CD4-positive, CD25-positive, alpha-beta regulatory T cell (primary cell): ENCODE data around the gene S100A4. TPM values are rescaled to one million over a fixed set of nuclear protein-coding genes. Genes with fewer than 3 reads are reported as not detected.

Source experiments
- ATAC-seq, 2 donors: fragments of 150-1000 bp; cut with Tn5 transposase; one replicate each; pipeline ENCODE4 v1.10.0; 2021; ENCODE audit warnings: low read depth in 2 of 2, moderate number of reproducible peaks in 2 of 2, moderate library complexity in 1 of 2
- DNase-seq, 3 donors: peaks; one replicate each; pipeline versions ENCODE4 v3.0.0 to v3.0.0-alpha.2; 2012 to 2022; ENCODE audit warnings: mixed read lengths in 1 of 3
- H3K27ac ChIP-seq: one replicate; pipeline ENCODE4 v1.7.0; 2013; ENCODE audit warnings: mild to moderate bottlenecking, low read length; ENCODE audit not compliant: insufficient read depth, poor library complexity, severe bottlenecking
- H3K27me3 ChIP-seq: one replicate; pipeline ENCODE4 v1.7.0; 2013; ENCODE audit warnings: low read length; ENCODE audit not compliant: control insufficient read depth, insufficient read depth
- H3K36me3 ChIP-seq: one replicate; pipeline ENCODE4 v1.7.0; 2013; ENCODE audit warnings: mild to moderate bottlenecking, low read length, moderate library complexity; ENCODE audit not compliant: control insufficient read depth, insufficient read depth
- H3K4me1 ChIP-seq: 2 replicates; pipeline ENCODE4 v1.7.0; 2013; ENCODE audit warnings: mild to moderate bottlenecking, low read length; ENCODE audit not compliant: insufficient read depth, control insufficient read depth, poor library complexity, severe bottlenecking
- H3K4me3 ChIP-seq: one replicate; pipeline ENCODE4 v1.7.0; 2013; ENCODE audit warnings: low read depth, mild to moderate bottlenecking, low read length, moderate library complexity
- H3K9me3 ChIP-seq, 2 experiments: 1 replicate in 1 of 2; 2 replicates in 1 of 2; pipeline ENCODE4 v1.7.0; 2013; ENCODE audit warnings: low read length in 2 of 2, mild to moderate bottlenecking in 1 of 2, moderate library complexity in 1 of 2; ENCODE audit not compliant: control insufficient read depth in 2 of 2
- H3K27ac Mint-ChIP-seq, 3 donors: one replicate each; pipeline ENCODE4 v1.8.0; 2020 to 2022; ENCODE audit warnings: mild to moderate bottlenecking in 3 of 3, mixed read lengths in 3 of 3, moderate library complexity in 2 of 3
- H3K27me3 Mint-ChIP-seq: one replicate; pipeline ENCODE4 v1.8.0; 2022; ENCODE audit warnings: mild to moderate bottlenecking, mixed read lengths
- H3K36me3 Mint-ChIP-seq: one replicate; pipeline ENCODE4 v1.8.0; 2020; ENCODE audit warnings: mixed read lengths
- H3K4me1 Mint-ChIP-seq, 4 donors: one replicate each; pipeline ENCODE4 v1.8.0; 2020 to 2022; ENCODE audit warnings: mixed read lengths in 4 of 4, mild to moderate bottlenecking in 1 of 4
- H3K4me3 Mint-ChIP-seq, 4 donors: one replicate each; pipeline ENCODE4 v1.8.0; 2020 to 2022; ENCODE audit warnings: mild to moderate bottlenecking in 4 of 4, mixed read lengths in 4 of 4, moderate library complexity in 3 of 4
- H3K9me3 Mint-ChIP-seq, 7 donors: one replicate each; pipeline ENCODE4 v1.8.0; 2020 to 2022; ENCODE audit warnings: mixed read lengths in 7 of 7, mild to moderate bottlenecking in 3 of 7, moderate library complexity in 2 of 7
- polyA plus RNA-seq, 4 donors: library from polyadenylated mRNA; unstranded; fragments of 300-500 nt; fragmentation: Illumina TruSeq; gene quantifications; one replicate each; pipeline ENCODE4 v1.2.3, GENCODE V29; 2021
- total RNA-seq: library from RNA; stranded (reverse); gene quantifications from one replicate; pipeline ENCODE4 v1.2.3, GENCODE V29; 2022

Gene S100A4
- total and polyA plus RNA-seq, 5 donors from 2014 or later = 928 to 4,309 (median 2,680) TPM

DNA sequence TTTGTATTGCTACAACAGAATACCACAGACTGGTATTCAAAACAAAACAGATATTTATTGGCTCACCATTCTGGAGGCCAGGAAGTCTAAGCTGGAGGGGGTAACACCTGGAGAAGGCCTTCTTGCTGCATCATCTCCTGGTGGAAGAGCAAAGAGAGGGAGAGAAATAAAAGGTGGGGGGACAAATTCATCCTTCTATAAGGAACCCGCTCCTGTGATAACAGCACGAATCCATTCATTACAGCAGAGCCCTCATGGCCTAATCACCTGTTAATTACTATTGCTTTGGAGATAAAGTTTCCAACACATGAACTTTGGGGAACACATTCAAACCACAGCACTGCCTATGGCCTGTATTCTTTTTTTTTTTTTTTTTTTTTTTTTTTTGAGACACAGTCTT is 14.6 kb upstream of the S100A4 start:
- H3K27ac Mint-ChIP-seq = no peak overlapping the region
- ATAC-seq = no peak
- no peaks in the 10 kb centered on the region for H3K9me3 ChIP-seq

DNA sequence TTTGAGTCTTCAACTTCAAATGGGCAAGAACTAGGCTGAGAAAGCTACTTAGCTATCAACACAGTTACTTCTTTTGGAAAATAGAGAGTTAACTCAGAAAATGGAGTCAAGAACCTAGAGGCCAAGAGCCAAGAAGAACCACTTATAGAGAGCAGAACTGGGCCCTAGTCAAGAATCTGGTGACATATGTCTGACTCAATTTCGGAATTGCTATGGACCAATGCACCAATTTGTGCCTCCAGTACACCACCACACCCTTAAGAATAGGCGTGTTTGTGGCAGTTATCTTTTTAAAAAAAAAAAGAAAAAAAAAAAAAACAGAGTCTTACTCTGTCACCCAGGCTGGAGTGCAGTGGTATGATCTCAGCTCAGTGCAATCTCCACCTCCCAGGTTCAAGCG is 12.3 kb upstream of the S100A4 start:
- no peaks in the 10 kb centered on the region for H3K27me3 Mint-ChIP-seq
- Histone ChIP-seq H3K27ac (no peak overlapping the region), H3K27me3 (no peaks in the 10 kb centered on the region), H3K4me3 (no peak overlapping the region), H3K36me3 (no peaks in the 10 kb centered on the region), H3K9me3 (no peaks in the 10 kb centered on the region), H3K4me1 (no peaks in the 10 kb centered on the region)
- no peaks in the 10 kb centered on the region for H3K9me3 Mint-ChIP-seq
- ATAC-seq (no peak), DNase-seq (no peak)
- H3K4me3 Mint-ChIP-seq = no peak overlapping the region
- peaks cover 0 to 4% (median 0%) of the 10 kb centered on the region in 4 donors for H3K4me1 Mint-ChIP-seq
- no peak overlapping the region for H3K27ac Mint-ChIP-seq
- no peaks in the 10 kb centered on the region for H3K36me3 Mint-ChIP-seq

More for the DNA sequence above, 14.6 kb upstream of the S100A4 start:
- Mint-ChIP-seq H3K9me3 (no peaks in the 10 kb centered on the region), H3K4me1 (peaks cover 0 to 4% (median under 1%) of the 10 kb centered on the region in 4 donors), H3K27me3 (no peaks in the 10 kb centered on the region), H3K4me3 (peak overlapping the region in 1 of 4 donors; percentile 21), H3K36me3 (no peaks in the 10 kb centered on the region)
- no peaks in the 10 kb centered on the region for H3K27me3 ChIP-seq
- H3K36me3 ChIP-seq = no peaks in the 10 kb centered on the region
- no peak overlapping the region for H3K27ac ChIP-seq
- no peak overlapping the region for H3K4me3 ChIP-seq
- peaks cover under 1% of the 10 kb centered on the region for H3K4me1 ChIP-seq
- no peak for DNase-seq

DNA sequence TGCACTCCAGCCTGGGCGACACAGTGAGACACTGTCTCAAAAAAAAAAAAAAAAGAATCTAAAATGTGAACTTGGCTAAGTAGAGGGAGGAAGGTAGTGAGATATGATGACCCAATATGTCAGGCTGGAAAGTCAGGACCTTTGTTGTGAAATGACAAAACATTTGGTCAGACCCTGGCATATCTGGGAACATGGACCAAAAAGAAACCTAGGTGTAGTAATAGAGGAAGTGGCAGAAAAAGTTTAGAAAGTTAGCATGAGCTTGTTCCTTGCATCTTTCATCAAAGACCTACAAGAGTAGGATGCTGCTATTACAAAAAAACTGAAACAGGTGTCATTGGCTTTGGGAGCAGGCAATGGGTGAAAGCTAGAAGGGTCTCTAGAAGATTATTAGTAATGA is 10.7 kb upstream of the S100A4 start:
- peak overlapping the region in 1 of 3 donors; percentile 54 for H3K27ac Mint-ChIP-seq
- no peak for ATAC-seq
- H3K9me3 Mint-ChIP-seq = no peaks in the 10 kb centered on the region
- Histone ChIP-seq H3K27me3 (no peaks in the 10 kb centered on the region), H3K27ac (no peak overlapping the region), H3K9me3 (no peaks in the 10 kb centered on the region), H3K4me1 (no peaks in the 10 kb centered on the region), H3K36me3 (no peaks in the 10 kb centered on the region), H3K4me3 (no peak overlapping the region)
- no peak for DNase-seq
- H3K4me1 Mint-ChIP-seq = peaks cover 0 to 4% (median 0%) of the 10 kb centered on the region in 4 donors
- no peaks in the 10 kb centered on the region for H3K27me3 Mint-ChIP-seq
- H3K4me3 Mint-ChIP-seq = no peak overlapping the region
- no peaks in the 10 kb centered on the region for H3K36me3 Mint-ChIP-seq

DNA sequence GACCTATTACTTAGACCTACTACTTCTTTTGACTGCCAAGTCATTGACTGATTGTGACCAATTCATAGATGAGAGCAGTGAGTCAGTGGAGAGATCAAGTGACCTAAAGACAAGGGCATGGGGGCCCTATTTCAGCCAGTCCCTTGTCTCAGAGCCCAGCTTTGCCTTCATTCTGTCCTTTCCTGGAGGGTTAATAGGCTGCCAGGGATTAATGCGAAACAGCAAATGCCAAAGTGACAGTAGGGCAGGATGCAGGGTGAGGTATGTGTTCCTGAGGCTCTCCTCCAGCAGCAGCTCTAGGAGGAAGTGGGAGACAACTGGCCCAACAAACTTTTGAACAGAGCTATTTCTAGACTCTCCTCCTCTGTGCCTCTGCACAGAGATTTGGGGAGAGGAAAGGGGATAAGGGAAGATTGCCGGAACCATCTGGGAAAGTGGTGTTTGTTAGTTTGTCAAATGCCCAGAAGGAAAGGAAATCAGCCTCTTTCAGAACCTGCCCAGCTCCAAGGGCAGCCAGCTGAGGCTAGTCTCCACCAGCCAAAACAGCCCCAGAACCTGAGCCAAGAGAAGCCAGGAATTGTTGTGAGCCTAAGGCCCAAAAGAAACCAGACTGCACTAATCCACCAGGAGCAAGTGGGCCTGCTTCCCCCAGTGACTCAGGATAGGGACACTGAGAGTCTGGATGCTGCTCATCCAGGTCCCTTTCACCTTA is 8.4 kb upstream of the S100A4 start:
- DNase-seq (no peak), ATAC-seq (no peak)
- Histone ChIP-seq H3K27me3 (no peaks in the 10 kb centered on the region), H3K4me1 (no peaks in the 10 kb centered on the region), H3K36me3 (no peaks in the 10 kb centered on the region), H3K4me3 (no peak overlapping the region), H3K9me3 (no peaks in the 10 kb centered on the region), H3K27ac (no peak overlapping the region)
- no peaks in the 10 kb centered on the region for H3K27me3 Mint-ChIP-seq
- no peak overlapping the region for H3K4me3 Mint-ChIP-seq
- H3K4me1 Mint-ChIP-seq = peaks cover 0 to 6% (median 0%) of the 10 kb centered on the region in 4 donors
- no peaks in the 10 kb centered on the region for H3K9me3 Mint-ChIP-seq
- H3K36me3 Mint-ChIP-seq = no peaks in the 10 kb centered on the region
- H3K27ac Mint-ChIP-seq = peak overlapping the region in 1 of 3 donors; percentile 59

DNA sequence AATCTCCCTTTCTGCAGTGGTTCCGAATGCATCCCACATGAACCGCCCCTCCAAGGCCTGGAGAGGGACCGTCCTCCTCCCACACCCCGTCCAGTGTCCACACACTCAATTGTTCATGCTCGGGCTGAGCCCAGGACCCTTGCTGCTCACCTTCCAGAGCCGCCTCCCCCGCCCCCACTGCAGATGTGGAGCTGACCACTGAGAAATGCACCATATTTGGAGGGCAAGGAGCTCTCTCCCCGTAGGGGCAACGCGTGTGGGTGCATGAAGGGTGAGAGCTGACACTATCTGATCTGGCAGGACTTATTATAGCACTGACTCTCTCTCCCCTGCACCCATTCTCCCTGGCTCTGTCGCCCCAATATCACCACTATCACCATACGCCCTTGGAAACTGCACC is 7.5 kb upstream of the S100A4 start:
- Mint-ChIP-seq H3K36me3 (no peaks in the 10 kb centered on the region), H3K4me3 (no peak overlapping the region)
- DNase-seq = no peak

DNA sequence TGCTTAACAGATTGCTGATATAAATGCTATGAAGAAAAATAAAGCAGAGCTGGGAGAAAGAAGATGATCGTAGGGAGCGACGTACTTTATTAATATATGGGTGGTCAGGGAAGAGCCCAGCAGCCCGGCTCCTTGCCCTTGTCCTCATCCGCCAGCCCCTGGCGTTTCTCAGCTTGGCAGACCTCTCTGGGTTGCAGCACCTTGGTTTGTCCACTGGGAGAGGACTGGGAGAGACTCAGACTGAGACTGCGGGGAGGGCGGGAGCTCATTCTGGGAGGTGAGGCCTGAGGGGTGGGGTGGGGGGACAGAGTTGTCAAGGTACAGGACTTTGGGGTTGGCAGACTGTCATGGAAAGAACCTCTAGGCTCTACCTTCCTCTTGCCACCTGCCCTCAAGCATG is 6.7 kb upstream of the S100A4 start:
- Histone ChIP-seq H3K4me1 (peaks cover 1% of the 10 kb centered on the region), H3K27ac (no peak overlapping the region), H3K27me3 (no peaks in the 10 kb centered on the region), H3K36me3 (no peaks in the 10 kb centered on the region), H3K9me3 (no peaks in the 10 kb centered on the region), H3K4me3 (no peak overlapping the region)
- H3K27me3 Mint-ChIP-seq = no peaks in the 10 kb centered on the region
- ATAC-seq = no peak
- H3K4me1 Mint-ChIP-seq = peaks cover 0 to 18% (median 0%) of the 10 kb centered on the region in 4 donors
- H3K27ac Mint-ChIP-seq = no peak overlapping the region
- no peaks in the 10 kb centered on the region for H3K36me3 Mint-ChIP-seq
- no peak overlapping the region for H3K4me3 Mint-ChIP-seq
- no peaks in the 10 kb centered on the region for H3K9me3 Mint-ChIP-seq
- no peak for DNase-seq

More for the DNA sequence above, 7.5 kb upstream of the S100A4 start:
- H3K4me1 Mint-ChIP-seq = peaks cover 0 to 13% (median 0%) of the 10 kb centered on the region in 4 donors
- Histone ChIP-seq H3K27ac (no peak overlapping the region), H3K27me3 (no peaks in the 10 kb centered on the region), H3K36me3 (no peaks in the 10 kb centered on the region), H3K9me3 (no peaks in the 10 kb centered on the region), H3K4me1 (no peaks in the 10 kb centered on the region), H3K4me3 (no peak overlapping the region)
- peak overlapping the region in 1 of 3 donors; percentile 59 for H3K27ac Mint-ChIP-seq
- no peak for ATAC-seq
- no peaks in the 10 kb centered on the region for H3K9me3 Mint-ChIP-seq
- no peaks in the 10 kb centered on the region for H3K27me3 Mint-ChIP-seq

DNA sequence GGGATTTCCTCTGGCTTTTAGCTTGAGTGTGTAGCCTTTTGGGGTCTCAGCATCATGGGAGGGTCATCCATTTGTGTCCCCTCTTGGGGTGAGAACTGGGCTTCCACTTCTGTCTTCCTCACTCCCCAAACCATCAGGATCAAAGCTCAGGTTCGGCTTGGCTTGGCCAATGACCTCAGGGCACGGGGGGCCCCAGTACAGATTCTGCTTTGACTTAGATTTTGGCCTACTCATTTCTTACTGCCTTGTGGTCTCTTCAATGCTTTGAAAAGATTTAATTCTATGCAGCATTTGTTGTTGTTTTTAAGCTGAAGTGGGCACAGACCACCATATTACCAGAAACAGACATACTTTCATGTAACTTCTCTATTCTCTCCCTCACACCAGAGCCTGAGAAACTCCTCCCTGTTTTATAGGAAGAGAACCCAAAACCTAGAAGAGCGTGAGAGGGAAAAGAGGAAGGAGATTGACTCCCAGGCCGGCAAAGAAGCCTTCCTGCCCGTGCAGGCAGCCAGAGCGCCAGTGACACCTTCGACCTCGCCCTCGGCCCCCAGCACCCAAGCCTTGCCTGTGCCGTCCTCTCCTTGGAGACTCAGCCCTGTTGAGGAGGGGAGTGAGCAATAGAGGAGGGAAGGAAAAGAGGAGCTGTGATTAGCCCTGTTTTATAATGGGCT is 5.4 kb upstream of the S100A4 start:
- H3K9me3 Mint-ChIP-seq = no peaks in the 10 kb centered on the region
- no peak overlapping the region for H3K27ac ChIP-seq
- peaks cover 0 to 26% (median 4%) of the 10 kb centered on the region in 4 donors for H3K4me1 Mint-ChIP-seq
- no peaks in the 10 kb centered on the region for H3K9me3 ChIP-seq
- H3K36me3 Mint-ChIP-seq = no peaks in the 10 kb centered on the region
- peak overlapping the region in 1 of 3 donors; percentile 82 for H3K27ac Mint-ChIP-seq
- H3K4me3 ChIP-seq = no peak overlapping the region
- peak overlapping the region in 1 of 4 donors; percentile 43 for H3K4me3 Mint-ChIP-seq
- DNase-seq = no peak
- no peaks in the 10 kb centered on the region for H3K36me3 ChIP-seq
- H3K4me1 ChIP-seq = peaks cover 13% of the 10 kb centered on the region
- no peak for ATAC-seq
- H3K27me3 Mint-ChIP-seq = no peaks in the 10 kb centered on the region
- no peaks in the 10 kb centered on the region for H3K27me3 ChIP-seq

DNA sequence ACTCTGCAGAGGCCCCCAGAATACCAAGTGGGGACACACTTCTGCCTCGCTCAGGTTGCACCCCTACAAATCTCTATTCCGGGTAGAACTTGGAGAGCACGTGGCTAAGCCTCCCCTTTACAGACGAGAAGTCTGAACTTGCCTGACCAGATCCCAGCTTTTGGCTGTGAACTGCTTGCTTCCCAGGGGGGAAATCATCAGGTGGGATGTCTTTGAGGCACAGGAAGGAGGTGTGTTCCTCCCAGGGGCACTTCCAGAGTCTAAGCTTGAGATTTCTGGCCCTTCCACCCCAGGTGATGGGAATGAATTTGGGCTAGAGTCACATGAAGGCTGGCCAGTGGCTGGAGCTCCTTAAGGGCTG is 4.8 kb upstream of the S100A4 start:
- Histone ChIP-seq H3K9me3 (no peaks in the 10 kb centered on the region), H3K4me1 (peaks cover 19% of the 10 kb centered on the region), H3K27ac (no peak overlapping the region), H3K36me3 (no peaks in the 10 kb centered on the region), H3K4me3 (no peak overlapping the region), H3K27me3 (no peaks in the 10 kb centered on the region)
- peak overlapping the region in 1 of 3 donors; percentile 79 for H3K27ac Mint-ChIP-seq
- peaks cover 2% of the 10 kb centered on the region for H3K36me3 Mint-ChIP-seq
- ATAC-seq = no peak
- no peaks in the 10 kb centered on the region for H3K27me3 Mint-ChIP-seq
- no peak overlapping the region for H3K4me3 Mint-ChIP-seq
- DNase-seq = no peak
- peaks cover 0 to 32% (median 9%) of the 10 kb centered on the region in 4 donors for H3K4me1 Mint-ChIP-seq
- no peaks in the 10 kb centered on the region for H3K9me3 Mint-ChIP-seq
